ENCODE measurements around the gene SEZ6L2.

DNA sequence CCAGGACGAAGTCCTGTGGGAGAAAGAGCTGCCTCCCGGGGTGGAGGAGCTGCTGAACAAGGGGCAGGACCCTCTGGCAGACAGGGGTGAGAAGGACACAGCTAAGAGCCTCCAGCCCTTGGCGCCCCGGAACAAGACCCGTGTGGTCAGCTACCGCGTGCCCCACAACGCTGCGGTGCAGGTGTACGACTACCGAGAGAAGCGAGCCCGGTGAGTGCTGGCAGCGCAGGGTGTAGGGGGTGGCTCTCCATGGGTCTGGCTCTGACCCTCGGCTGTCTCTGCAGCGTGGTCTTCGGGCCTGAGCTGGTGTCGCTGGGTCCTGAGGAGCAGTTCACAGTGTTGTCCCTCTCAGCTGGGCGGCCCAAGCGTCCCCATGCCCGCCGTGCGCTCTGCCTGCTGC, 57.7 kb downstream of the SEZ6L2 start:
- TF ChIP-seq, protein P1, sequence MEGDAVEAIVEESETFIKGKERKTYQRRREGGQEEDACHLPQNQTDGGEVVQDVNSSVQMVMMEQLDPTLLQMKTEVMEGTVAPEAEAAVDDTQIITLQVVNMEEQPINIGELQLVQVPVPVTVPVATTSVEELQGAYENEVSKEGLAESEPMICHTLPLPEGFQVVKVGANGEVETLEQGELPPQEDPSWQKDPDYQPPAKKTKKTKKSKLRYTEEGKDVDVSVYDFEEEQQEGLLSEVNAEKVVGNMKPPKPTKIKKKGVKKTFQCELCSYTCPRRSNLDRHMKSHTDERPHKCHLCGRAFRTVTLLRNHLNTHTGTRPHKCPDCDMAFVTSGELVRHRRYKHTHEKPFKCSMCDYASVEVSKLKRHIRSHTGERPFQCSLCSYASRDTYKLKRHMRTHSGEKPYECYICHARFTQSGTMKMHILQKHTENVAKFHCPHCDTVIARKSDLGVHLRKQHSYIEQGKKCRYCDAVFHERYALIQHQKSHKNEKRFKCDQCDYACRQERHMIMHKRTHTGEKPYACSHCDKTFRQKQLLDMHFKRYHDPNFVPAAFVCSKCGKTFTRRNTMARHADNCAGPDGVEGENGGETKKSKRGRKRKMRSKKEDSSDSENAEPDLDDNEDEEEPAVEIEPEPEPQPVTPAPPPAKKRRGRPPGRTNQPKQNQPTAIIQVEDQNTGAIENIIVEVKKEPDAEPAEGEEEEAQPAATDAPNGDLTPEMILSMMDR (conservative IDR thresholded peaks at IDR 0.05; ENCODE audit: low read length): no peak
- no peak for TF ChIP-seq EZH2phosphoT487 (IDR thresholded peaks at IDR 0.05; ENCODE audit: borderline replicate concordance)

All from Loucy (cell line).